SK-N-SH (cell line): ENCODE data around the gene C1QTNF4. TPM values are rescaled to one million over a fixed set of nuclear protein-coding genes. Genes with fewer than 3 reads are reported as not detected.
A peak's percentile ranks its signal among the peaks of the same experiment; 100 is the strongest.

Source experiments
- CTCF ChIA-PET: fragments of 300-600, 350-600 bp; formaldehyde crosslinking; extraction: SDS; loops from one replicate; lab custom pipeline; 2021; lab: Yijun Ruan, JAX
- POLR2A ChIA-PET: fragments of 350-600 bp; sonication (Branson Sonifier 250); formaldehyde crosslinking; extraction: SDS; loops from one replicate; lab custom pipeline; 2020; ENCODE audit warnings: antibody characterized with exemption, inconsistent platforms; lab: Yijun Ruan, JAX
- DNase-seq: peaks from one replicate; pipeline ENCODE4 v3.0.0; 2012
- H2AFZ ChIP-seq: fragments of 200-600 bp; sonication (generic); 2 replicates; pipeline ENCODE4 v1.8.1; 2016; ENCODE audit warnings: antibody characterized with exemption, mild to moderate bottlenecking, low read depth
- H3F3A ChIP-seq: fragments of 200-600 bp; sonication (generic); replicated peaks from 2 replicates; pipeline ENCODE3; 2016; ENCODE audit warnings: antibody characterized with exemption, mild to moderate bottlenecking; ENCODE audit not compliant: insufficient read depth
- H3K27ac ChIP-seq, 2 experiments: fragments of 200-500 bp in 1 of 2; fragments of 200-600 bp in 1 of 2; sonication (Bioruptor generic) in 1 of 2; sonication (generic), shearing (Covaris generic) in 1 of 2; 2 replicates each; pipeline versions ENCODE4 v1.5.1 to v1.6.1; 2014 to 2016; ENCODE audit warnings: low read depth in 2 of 2, inconsistent platforms in 1 of 2, low read length in 1 of 2, mild to moderate bottlenecking in 1 of 2, mixed read lengths in 1 of 2
- H3K27me3 ChIP-seq: fragments of 200-600 bp; sonication (generic), shearing (Covaris generic); 2 replicates; pipeline ENCODE4 v1.6.1; 2016; ENCODE audit warnings: mixed run types; ENCODE audit not compliant: insufficient read depth
- H3K36me3 ChIP-seq, 2 experiments: fragments of 200-500 bp in 1 of 2; fragments of 200-600 bp in 1 of 2; sonication (Bioruptor generic) in 1 of 2; sonication (generic) in 1 of 2; replicated peaks in 1 of 2; 2 replicates each; pipeline versions ENCODE3 to v1.5.1; 2014 to 2016; ENCODE audit warnings: low read length in 1 of 2, mild to moderate bottlenecking in 1 of 2; ENCODE audit not compliant: insufficient read depth in 2 of 2, control insufficient read depth in 1 of 2
- H3K4me1 ChIP-seq, 2 experiments: fragments of 200-500 bp in 1 of 2; fragments of 200-600 bp in 1 of 2; sonication (Bioruptor generic) in 1 of 2; sonication (generic), shearing (Covaris generic) in 1 of 2; 2 replicates each; pipeline versions ENCODE4 v1.5.1 to v1.6.1; 2014 to 2016; ENCODE audit warnings: low read depth in 1 of 2, low read length in 1 of 2, mixed run types in 1 of 2; ENCODE audit not compliant: insufficient read depth in 2 of 2, control insufficient read depth in 1 of 2
- H3K4me2 ChIP-seq: fragments of 200-600 bp; sonication (generic), shearing (Covaris generic); 2 replicates; pipeline ENCODE4 v1.6.1; 2017; ENCODE audit warnings: mixed run types
- H3K4me3 ChIP-seq, 2 experiments: fragments of 200-500 bp in 1 of 2; fragments of 200-600 bp in 1 of 2; sonication (Bioruptor generic) in 1 of 2; sonication (generic), shearing (Covaris generic) in 1 of 2; 2 replicates each; pipeline versions ENCODE4 v1.5.1 to v1.8.1; 2014 to 2016; ENCODE audit warnings: low read depth in 2 of 2, inconsistent platforms in 1 of 2, low read length in 1 of 2, mild to moderate bottlenecking in 1 of 2, mixed read lengths in 1 of 2, moderate library complexity in 1 of 2
- H3K79me2 ChIP-seq: fragments of 200-600 bp; sonication (generic); 2 replicates; pipeline ENCODE4 v1.8.1; 2017; ENCODE audit warnings: mild to moderate bottlenecking; ENCODE audit not compliant: insufficient read depth
- H3K9ac ChIP-seq: fragments of 200-600 bp; sonication (generic); 2 replicates; pipeline ENCODE4 v1.6.1; 2017; ENCODE audit warnings: mixed run types
- H3K9me2 ChIP-seq: fragments of 200-600 bp; sonication (generic); 2 replicates; pipeline ENCODE4 v1.6.1; 2017; ENCODE audit warnings: mixed run types
- H3K9me3 ChIP-seq: fragments of 200-600 bp; sonication (generic); 2 replicates; pipeline ENCODE4 v1.6.1; 2017; ENCODE audit warnings: mixed run types, mild to moderate bottlenecking, moderate library complexity
- H4K20me1 ChIP-seq: fragments of 200-600 bp; sonication (generic); 2 replicates; pipeline ENCODE4 v1.6.1; 2017; ENCODE audit warnings: mild to moderate bottlenecking, mixed run types; ENCODE audit not compliant: insufficient read depth
- CHD2 ChIP-seq: fragments of 150-350 bp; IDR thresholded peaks from 2 replicates; pipeline ENCODE4 v1.6.1; 2018; ENCODE audit warnings: low read length; ENCODE audit not compliant: partially characterized antibody
- MXI1 ChIP-seq: IDR thresholded peaks from 2 replicates; pipeline ENCODE4 v1.6.1; 2012; ENCODE audit warnings: mild to moderate bottlenecking, low read depth, low read length, improper control_type of control experiment
- POLR2AphosphoS5 ChIP-seq: IDR thresholded peaks from 2 replicates; pipeline ENCODE4 v1.6.1; 2012; ENCODE audit warnings: low read depth, low read length
- RCOR1 ChIP-seq: fragments of 150-350 bp; IDR thresholded peaks from 2 replicates; pipeline ENCODE4 v1.6.1; 2017; ENCODE audit warnings: antibody characterized with exemption, low read length
- SIN3A ChIP-seq: IDR thresholded peaks from 2 replicates; pipeline ENCODE4 v1.6.1; 2012; ENCODE audit warnings: low read depth, mild to moderate bottlenecking, low read length, moderate library complexity, borderline replicate concordance
- TAF1 ChIP-seq: IDR thresholded peaks from 2 replicates; pipeline ENCODE4 v1.6.1; 2012; ENCODE audit warnings: low read depth, mild to moderate bottlenecking, low read length, moderate library complexity, borderline replicate concordance
- YY1 ChIP-seq: IDR thresholded peaks from 2 replicates; pipeline ENCODE4 v1.4.0; 2012; ENCODE audit warnings: low read depth, mild to moderate bottlenecking
- WGBS: methylation state at CpG from one replicate; pipeline ENCODE4 v1.1.6; 2017; ENCODE audit warnings: low lambda C conversion rate; 5-methylcytosine and 5-hydroxymethylcytosine counted together
- polyA plus RNA-seq, 3 experiments: library from polyadenylated mRNA; depleted of rRNA; stranded (reverse); fragments of >200 nt; gene quantifications; 2 replicates each; pipeline ENCODE4 v1.2.3, GENCODE V29; 2012
- TF ChIP-seq, protein P1 (sequence below): IDR thresholded peaks from 2 replicates; pipeline ENCODE4 v1.4.0; 2012; ENCODE audit warnings: low read depth
- TF ChIP-seq, protein P2 (sequence below): IDR thresholded peaks from 2 replicates; pipeline ENCODE4 v1.4.0; 2012; ENCODE audit warnings: low read depth, borderline replicate concordance
- TF ChIP-seq, protein P3 (sequence below): fragments of 150-350 bp; IDR thresholded peaks from 2 replicates; pipeline ENCODE4 v1.6.1; 2017; ENCODE audit warnings: antibody characterized with exemption, low read length, low read depth, borderline replicate concordance
- TF ChIP-seq, protein P4 (sequence below): IDR thresholded peaks from 2 replicates; pipeline ENCODE4 v1.4.0; 2012; ENCODE audit warnings: low read depth, borderline replicate concordance

C1QTNF4 gene
- polyA plus RNA-seq, 1 of the 3 experiments (the other 2 are of a cell fraction): 0.08 TPM

DNA sequence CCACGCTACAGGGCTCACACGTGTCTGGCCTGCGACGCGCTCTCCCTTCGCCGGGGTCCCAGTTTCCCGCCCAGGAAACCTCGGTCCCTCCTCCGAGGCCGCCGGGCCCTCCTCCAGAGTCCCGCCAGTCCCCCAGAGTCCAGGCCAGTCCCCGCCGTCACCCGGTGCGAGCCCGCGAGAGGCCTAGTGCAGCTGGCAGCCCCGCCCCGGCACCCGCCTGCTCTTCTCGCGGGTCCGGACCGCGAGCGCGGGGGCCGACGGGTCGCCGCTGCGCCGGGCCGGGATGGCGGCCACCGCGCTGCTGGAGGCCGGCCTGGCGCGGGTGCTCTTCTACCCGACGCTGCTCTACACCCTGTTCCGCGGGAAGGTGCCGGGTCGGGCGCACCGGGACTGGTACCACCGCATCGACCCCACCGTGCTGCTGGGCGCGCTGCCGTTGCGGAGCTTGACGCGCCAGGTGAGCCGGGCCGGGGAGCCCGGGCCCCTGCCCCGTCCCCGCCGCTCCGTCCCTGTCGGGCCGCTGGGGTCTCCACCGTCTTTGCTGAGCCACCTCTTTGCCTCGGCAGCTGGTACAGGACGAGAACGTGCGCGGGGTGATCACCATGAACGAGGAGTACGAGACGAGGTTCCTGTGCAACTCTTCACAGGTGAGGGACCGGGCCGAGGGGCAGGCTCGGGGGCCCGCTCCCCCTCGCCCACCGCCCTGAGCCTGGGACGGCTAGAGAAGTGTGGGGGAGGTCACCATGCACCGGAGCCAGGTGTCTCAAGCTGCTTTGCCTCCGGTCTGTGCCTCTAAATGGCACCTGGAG, 28.7 kb downstream of the C1QTNF4 start, which contains the start of gene PTPMT1:
Gene PTPMT1, plus strand, starts transcription at position 260 of the 809 bp plus-strand sequence. Its CDS starts 24 bp downstream, at position 284.
- POLR2A ChIA-PET: interaction anchor here (1.0 to 3.7 kb wide), 5 partner anchors 12 to 67 kb away, joined by 3 to 18 read pairs (median 4); partner anchors contain the start of genes CELF1, KBTBD4 and NDUFS3
- Histone ChIP-seq H3F3A (no peaks in the 10 kb centered on the region), H3K4me1 (peaks cover 0 to 3% of the 10 kb centered on the region in 2 experiments; a peak in 3 of 4 replicates), H3K36me3 (peaks cover 0 to 4% of the 10 kb centered on the region in 2 experiments), H2AFZ (peak within 1 kb of the TSS; percentile 98), H3K27me3 (no peaks in the 10 kb centered on the region), H3K4me2 (peak within 1 kb of the TSS; percentile 97), H3K27ac (peak within 1 kb of the TSS; percentile 38 to 40; a peak in 3 of 4 replicates), H3K9ac (peak within 1 kb of the TSS; percentile 96), H3K79me2 (peaks cover 59% of the 10 kb centered on the region), H3K9me2 (no peaks in the 10 kb centered on the region), H3K9me3 (no peaks in the 10 kb centered on the region), H3K4me3 (peak within 1 kb of the TSS; percentile 68 to 97), H4K20me1 (no peaks in the 10 kb centered on the region)
- TF ChIP-seq, protein P1, sequence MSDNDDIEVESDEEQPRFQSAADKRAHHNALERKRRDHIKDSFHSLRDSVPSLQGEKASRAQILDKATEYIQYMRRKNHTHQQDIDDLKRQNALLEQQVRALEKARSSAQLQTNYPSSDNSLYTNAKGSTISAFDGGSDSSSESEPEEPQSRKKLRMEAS: peak; percentile 83
- TF ChIP-seq MXI1 (peak; percentile 78), CHD2 (peak; percentile 98), RCOR1 (no peak), SIN3A (peak; percentile 32; the same call in 1 of the 2 replicates), YY1 (peak; percentile 68), POLR2AphosphoS5 (peak; percentile 50), TAF1 (peak; percentile 64; the same call in 1 of the 2 replicates)
- TF ChIP-seq, protein P2, sequence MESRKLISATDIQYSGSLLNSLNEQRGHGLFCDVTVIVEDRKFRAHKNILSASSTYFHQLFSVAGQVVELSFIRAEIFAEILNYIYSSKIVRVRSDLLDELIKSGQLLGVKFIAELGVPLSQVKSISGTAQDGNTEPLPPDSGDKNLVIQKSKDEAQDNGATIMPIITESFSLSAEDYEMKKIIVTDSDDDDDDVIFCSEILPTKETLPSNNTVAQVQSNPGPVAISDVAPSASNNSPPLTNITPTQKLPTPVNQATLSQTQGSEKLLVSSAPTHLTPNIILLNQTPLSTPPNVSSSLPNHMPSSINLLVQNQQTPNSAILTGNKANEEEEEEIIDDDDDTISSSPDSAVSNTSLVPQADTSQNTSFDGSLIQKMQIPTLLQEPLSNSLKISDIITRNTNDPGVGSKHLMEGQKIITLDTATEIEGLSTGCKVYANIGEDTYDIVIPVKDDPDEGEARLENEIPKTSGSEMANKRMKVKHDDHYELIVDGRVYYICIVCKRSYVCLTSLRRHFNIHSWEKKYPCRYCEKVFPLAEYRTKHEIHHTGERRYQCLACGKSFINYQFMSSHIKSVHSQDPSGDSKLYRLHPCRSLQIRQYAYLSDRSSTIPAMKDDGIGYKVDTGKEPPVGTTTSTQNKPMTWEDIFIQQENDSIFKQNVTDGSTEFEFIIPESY: peak; percentile 94
- TF ChIP-seq, protein P3, sequence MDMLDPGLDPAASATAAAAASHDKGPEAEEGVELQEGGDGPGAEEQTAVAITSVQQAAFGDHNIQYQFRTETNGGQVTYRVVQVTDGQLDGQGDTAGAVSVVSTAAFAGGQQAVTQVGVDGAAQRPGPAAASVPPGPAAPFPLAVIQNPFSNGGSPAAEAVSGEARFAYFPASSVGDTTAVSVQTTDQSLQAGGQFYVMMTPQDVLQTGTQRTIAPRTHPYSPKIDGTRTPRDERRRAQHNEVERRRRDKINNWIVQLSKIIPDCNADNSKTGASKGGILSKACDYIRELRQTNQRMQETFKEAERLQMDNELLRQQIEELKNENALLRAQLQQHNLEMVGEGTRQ: no peak
- TF ChIP-seq, protein P4, sequence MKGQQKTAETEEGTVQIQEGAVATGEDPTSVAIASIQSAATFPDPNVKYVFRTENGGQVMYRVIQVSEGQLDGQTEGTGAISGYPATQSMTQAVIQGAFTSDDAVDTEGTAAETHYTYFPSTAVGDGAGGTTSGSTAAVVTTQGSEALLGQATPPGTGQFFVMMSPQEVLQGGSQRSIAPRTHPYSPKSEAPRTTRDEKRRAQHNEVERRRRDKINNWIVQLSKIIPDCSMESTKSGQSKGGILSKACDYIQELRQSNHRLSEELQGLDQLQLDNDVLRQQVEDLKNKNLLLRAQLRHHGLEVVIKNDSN: no peak
- peak; percentile 94 for DNase-seq
- CTCF ChIA-PET: interaction anchor here (0.6 to 4.0 kb wide), 6 partner anchors 11 to 516 kb away, joined by 3 to 21 read pairs (median 4); partner anchors contain the start of gene CELF1
- WGBS: 4% methylated on average over 22 of the region's 86 CpGs
